BE2C (cell line): Measurements from ENCODE around the gene PACRG.
"Not testable (repeated sequence)": the region's sequence is repeated elsewhere in the genome, so short reads cannot be mapped to it uniquely, and the experiment has no call there.

Source experiments
- DNase-seq: peaks from one replicate; pipeline ENCODE4 v3.0.0-alpha.2; 2020
- H3K27me3 ChIP-seq: fragments of 250-450 bp; sonication (Bioruptor Pico); 2 replicates; pipeline ENCODE4 v1.5.1; 2020; ENCODE audit warnings: mild to moderate bottlenecking
- H3K36me3 ChIP-seq: fragments of 250-450 bp; sonication (Bioruptor Pico); 2 replicates; pipeline ENCODE4 v1.5.1; 2020; ENCODE audit warnings: mild to moderate bottlenecking
- H3K4me1 ChIP-seq: fragments of 250-450 bp; sonication (Bioruptor Pico); 2 replicates; pipeline ENCODE4 v1.5.1; 2020
- H3K4me3 ChIP-seq: 2 replicates; pipeline ENCODE4 v1.5.1; 2011; ENCODE audit warnings: low read depth, low read length
- H3K9me3 ChIP-seq: fragments of 250-450 bp; sonication (Bioruptor Pico); 2 replicates; pipeline ENCODE4 v1.5.1; 2020
- CTCF ChIP-seq: IDR thresholded peaks from 2 replicates; pipeline ENCODE4 v1.5.1; 2012; ENCODE audit warnings: mild to moderate bottlenecking, low read depth, low read length

The PACRG gene

DNA sequence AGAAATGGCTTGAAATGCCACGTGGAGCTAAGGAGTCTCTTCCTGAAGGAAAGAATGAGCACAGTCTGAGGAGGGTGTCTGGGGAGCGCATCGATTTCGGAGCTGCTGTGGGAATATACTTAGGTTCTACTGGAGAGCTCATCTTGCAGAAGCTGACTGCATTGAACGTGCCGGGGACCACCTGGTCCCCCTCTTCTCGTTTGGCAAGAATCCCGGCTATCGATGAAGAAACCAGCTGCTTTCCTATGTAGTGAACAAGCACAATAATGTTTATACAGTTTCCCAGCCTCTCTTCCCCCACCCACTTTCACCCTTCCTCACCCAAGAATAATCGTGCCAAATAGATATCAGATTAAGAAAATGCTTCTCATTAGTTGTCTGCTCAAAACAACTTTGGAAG, 242.5 kb downstream of the PACRG start:
- no peak for TF ChIP-seq CTCF
- Histone ChIP-seq H3K4me1 (no peaks in the 10 kb centered on the region), H3K9me3 (no peaks in the 10 kb centered on the region), H3K4me3 (no peak overlapping the region), H3K36me3 (no peaks in the 10 kb centered on the region), H3K27me3 (no peaks in the 10 kb centered on the region)
- DNase-seq: no peak

- Histone ChIP-seq H3K27me3 (no peaks in the 10 kb centered on the region), H3K4me3 (no peak overlapping the region), H3K9me3 (no peaks in the 10 kb centered on the region), H3K36me3 (no peaks in the 10 kb centered on the region), H3K4me1 (no peaks in the 10 kb centered on the region)
- DNase-seq: no peak
- TF ChIP-seq CTCF: no peak
These were observed 243.6 kb downstream of the PACRG start for GRCh38 chr6:162971356-162971755.

DNA sequence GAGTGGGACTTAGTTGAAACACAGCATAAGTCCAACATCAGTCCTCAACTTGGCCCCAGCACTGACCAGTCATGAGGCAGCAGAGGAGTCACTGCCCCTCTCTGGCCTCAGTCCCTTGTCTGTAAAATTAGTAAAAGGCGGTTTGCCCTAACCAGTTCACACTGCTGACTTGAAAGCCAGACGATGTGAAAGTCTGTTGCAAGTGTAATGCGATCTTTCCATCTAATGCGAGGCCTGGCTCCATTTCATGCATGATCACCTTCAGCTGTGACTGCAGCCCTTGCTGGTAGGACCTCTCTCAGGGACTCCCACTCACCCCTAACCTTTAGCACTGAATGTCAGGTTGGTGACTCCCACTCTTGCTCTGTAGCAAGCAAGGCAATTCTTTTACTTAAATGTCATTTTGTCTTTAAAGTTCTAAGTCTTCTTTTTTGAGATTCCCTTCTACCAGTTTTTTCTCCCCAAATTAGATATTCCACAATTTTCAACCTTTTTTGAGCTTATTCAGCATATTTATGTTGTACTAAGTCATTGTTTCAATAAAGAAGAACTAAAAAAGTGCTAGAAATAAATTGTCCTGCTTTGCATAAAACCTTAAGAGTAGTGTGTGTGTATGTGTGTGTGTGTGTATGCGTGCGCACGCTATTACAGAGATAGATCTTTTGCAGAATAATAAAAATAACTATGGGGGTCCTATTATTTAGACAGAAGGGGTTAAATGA, 245.5 kb downstream of the PACRG start:
- Histone ChIP-seq H3K9me3 (no peaks in the 10 kb centered on the region), H3K4me3 (no peak overlapping the region), H3K27me3 (no peaks in the 10 kb centered on the region), H3K4me1 (no peaks in the 10 kb centered on the region), H3K36me3 (no peaks in the 10 kb centered on the region)
- no peak for TF ChIP-seq CTCF
- peak; percentile 20 for DNase-seq

DNA sequence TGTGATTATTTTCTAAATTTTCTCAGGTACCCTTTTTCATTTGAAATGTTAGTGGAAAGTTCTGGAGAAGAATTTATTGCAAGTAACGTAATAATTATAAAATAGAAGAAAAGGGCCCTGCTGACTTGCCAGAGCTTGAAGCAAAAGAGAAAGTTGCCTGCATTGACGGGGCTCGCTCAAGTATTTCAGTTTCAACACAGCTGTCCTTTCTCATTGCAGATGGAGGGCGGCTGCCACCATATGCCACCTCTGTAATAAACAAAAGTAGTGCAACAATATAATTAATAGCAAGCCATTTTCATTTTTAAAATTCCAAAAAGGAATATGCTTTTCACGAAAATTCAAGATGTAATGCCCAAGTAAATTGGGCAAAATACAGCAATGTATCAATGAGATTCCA, 246.2 kb downstream of the PACRG start:
- Histone ChIP-seq H3K27me3 (no peaks in the 10 kb centered on the region), H3K36me3 (no peaks in the 10 kb centered on the region), H3K4me3 (no peak overlapping the region), H3K4me1 (no peaks in the 10 kb centered on the region), H3K9me3 (no peaks in the 10 kb centered on the region)
- DNase-seq: no peak
- no peak for TF ChIP-seq CTCF

DNA sequence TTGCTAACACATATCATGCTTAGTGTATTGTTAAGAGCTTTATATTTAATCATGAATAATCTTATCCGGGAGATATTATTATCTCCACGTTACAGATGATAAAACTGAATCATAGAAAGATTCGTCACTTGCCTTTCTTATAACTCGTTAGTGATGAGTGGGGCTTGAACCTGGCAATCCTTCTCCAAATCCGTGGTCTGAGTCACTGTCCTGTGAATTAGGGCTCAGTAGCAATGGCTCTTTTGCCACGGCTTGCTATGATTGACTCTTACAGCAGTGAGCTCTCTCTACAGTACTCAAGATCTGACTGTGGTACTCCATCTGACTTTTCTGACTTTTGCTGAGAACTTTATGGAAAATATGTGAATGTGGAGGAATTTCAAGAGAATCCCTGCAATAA, 246.9 kb downstream of the PACRG start:
- no peak overlapping the region for H3K4me3 ChIP-seq
- no peak for DNase-seq
- H3K4me1 ChIP-seq: no peaks in the 10 kb centered on the region
- TF ChIP-seq CTCF: no peak
- H3K9me3 ChIP-seq: no peaks in the 10 kb centered on the region
- no peaks in the 10 kb centered on the region for H3K36me3 ChIP-seq
- H3K27me3 ChIP-seq: no peaks in the 10 kb centered on the region

- no peaks in the 10 kb centered on the region for H3K9me3 ChIP-seq
- H3K4me1 ChIP-seq: no peaks in the 10 kb centered on the region
- no peak for DNase-seq
- TF ChIP-seq CTCF: no peak
- no peaks in the 10 kb centered on the region for H3K27me3 ChIP-seq
- no peaks in the 10 kb centered on the region for H3K36me3 ChIP-seq
- H3K4me3 ChIP-seq: no peak overlapping the region
These were observed 248.4 kb downstream of the PACRG start for GRCh38 chr6:162976141-162976540.

- not testable (repeated sequence) for H3K27me3 ChIP-seq, H3K36me3 ChIP-seq, DNase-seq, H3K4me3 ChIP-seq, H3K9me3 ChIP-seq, H3K4me1 ChIP-seq
These were observed 255.5 kb downstream of the PACRG start for GRCh38 chr6:162983234-162983633.
